A673 (cell line): Measurements from ENCODE around the gene CD248. TPM values are rescaled to one million over a fixed set of nuclear protein-coding genes. Genes with fewer than 3 reads are reported as not detected.

Source experiments
- BruUV-seq: library from RNA; stranded (reverse); fragments of 400-500 nt; replicated peaks from 2 replicates; lab custom pipeline; 2021; lab: Mats Ljungman, UMichigan
- CTCF ChIA-PET: fragments of 300-600 bp; sonication (Branson Sonifier 250); formaldehyde crosslinking; loops from one replicate; lab custom pipeline; 2022; ENCODE audit warnings: antibody characterized with exemption; lab: Charles Lee
- POLR2A ChIA-PET: fragments of 300-600 bp; sonication (Branson Sonifier 250); formaldehyde crosslinking; loops from one replicate; lab custom pipeline; 2022; ENCODE audit warnings: antibody characterized with exemption; ENCODE audit not compliant: low non-redundant PET; lab: Charles Lee
- DNase-seq: peaks from one replicate; pipeline ENCODE4 v3.0.0-alpha.2; 2015; ENCODE audit warnings: low spot score
- H3K27ac ChIP-seq: fragments of 200-600 bp; sonication (generic); 2 replicates; pipeline ENCODE4 v1.5.1; 2016; ENCODE audit warnings: mixed run types, low read depth, mild to moderate bottlenecking, mixed read lengths, antibody characterized with exemption, low read length; ENCODE audit not compliant: poor library complexity, severe bottlenecking
- H3K27me3 ChIP-seq: fragments of 200-600 bp; sonication (generic); replicated peaks from 2 replicates; pipeline ENCODE4 v1.6.1; 2017; ENCODE audit warnings: mixed run types, low read depth, mild to moderate bottlenecking, mixed read lengths, antibody characterized with exemption, low read length; ENCODE audit not compliant: insufficient read depth, poor library complexity
- H3K36me3 ChIP-seq: fragments of 200-600 bp; sonication (generic); 2 replicates; pipeline ENCODE4 v1.6.1; 2016; ENCODE audit warnings: mixed run types, mild to moderate bottlenecking, mixed read lengths, antibody characterized with exemption, low read length; ENCODE audit not compliant: insufficient read depth, poor library complexity, severe bottlenecking
- H3K4me1 ChIP-seq: fragments of 200-600 bp; sonication (generic); 2 replicates; pipeline ENCODE4 v1.6.1; 2017; ENCODE audit warnings: mixed run types, mild to moderate bottlenecking, mixed read lengths, antibody characterized with exemption, low read length; ENCODE audit not compliant: insufficient read depth, poor library complexity, severe bottlenecking
- H3K4me3 ChIP-seq: fragments of 200-600 bp; sonication (generic); 2 replicates; pipeline ENCODE4 v1.5.1; 2016; ENCODE audit warnings: low read depth, mixed run types, mild to moderate bottlenecking, mixed read lengths, low read length; ENCODE audit not compliant: poor library complexity, severe bottlenecking
- H3K9me3 ChIP-seq: fragments of 200-600 bp; sonication (generic); 2 replicates; pipeline ENCODE4 v1.6.1; 2016; ENCODE audit warnings: mixed run types, low read depth, mild to moderate bottlenecking, mixed read lengths, antibody characterized with exemption, low read length; ENCODE audit not compliant: poor library complexity, severe bottlenecking
- CTCF ChIP-seq: fragments of 300-800, 200-600 bp; sonication (generic); conservative IDR thresholded peaks from 2 replicates; pipeline ENCODE4 v1.5.1; 2017; ENCODE audit warnings: low read depth, mild to moderate bottlenecking, antibody characterized with exemption, low read length, moderate library complexity, mixed read lengths
- EZH2 ChIP-seq: fragments of 200-600 bp; sonication (generic); IDR thresholded peaks from 2 replicates; pipeline ENCODE4 v1.6.1; 2017; ENCODE audit warnings: borderline replicate concordance, low read depth, mild to moderate bottlenecking, mixed read lengths, antibody characterized with exemption, low read length; ENCODE audit not compliant: poor library complexity, severe bottlenecking
- intact Hi-C: fragments of 100-400 bp; cut with micrococcal nuclease; formaldehyde crosslinking; loops from one replicate; pipeline ENCODE4 v1.10.0; 2022; ENCODE audit not compliant: unreplicated experiment
- total RNA-seq: library from RNA; stranded (reverse); gene quantifications from 2 replicates; pipeline ENCODE4 v1.2.3, GENCODE V29; 2021

The CD248 gene
- total RNA-seq, 1 experiment from 2014 or later = 97.8 TPM

- peaks cover 24% of the 10 kb centered on the region for H3K4me1 ChIP-seq
- no peak overlapping the region for H3K27ac ChIP-seq
- DNase-seq = no peak
- H3K27me3 ChIP-seq = no peaks in the 10 kb centered on the region
- H3K36me3 ChIP-seq = no peaks in the 10 kb centered on the region
- POLR2A ChIA-PET = interaction anchor here (0.6 kb wide), 1 partner anchor 198 kb away, joined by 9 read pairs; no protein-coding TSS in a partner anchor
- H3K4me3 ChIP-seq = no peak overlapping the region
- no peaks in the 10 kb centered on the region for H3K9me3 ChIP-seq
- BruUV-seq = no TSS peak
- intact Hi-C loops = loop anchor here (5.0 kb wide), 1 partner anchor 107 kb away; no protein-coding TSS in a partner anchor
- CTCF ChIA-PET = interaction anchor here (0.6 to 1.1 kb wide), 2 partner anchors 13 to 17 kb away, joined by 7 to 17 read pairs; partner anchors contain the start of gene CD248
- TF ChIP-seq CTCF = no peak
- TF ChIP-seq EZH2 = no peak
These were observed 12.4 kb upstream of the CD248 start for GRCh38 chr11:66329165-66329673.

DNA sequence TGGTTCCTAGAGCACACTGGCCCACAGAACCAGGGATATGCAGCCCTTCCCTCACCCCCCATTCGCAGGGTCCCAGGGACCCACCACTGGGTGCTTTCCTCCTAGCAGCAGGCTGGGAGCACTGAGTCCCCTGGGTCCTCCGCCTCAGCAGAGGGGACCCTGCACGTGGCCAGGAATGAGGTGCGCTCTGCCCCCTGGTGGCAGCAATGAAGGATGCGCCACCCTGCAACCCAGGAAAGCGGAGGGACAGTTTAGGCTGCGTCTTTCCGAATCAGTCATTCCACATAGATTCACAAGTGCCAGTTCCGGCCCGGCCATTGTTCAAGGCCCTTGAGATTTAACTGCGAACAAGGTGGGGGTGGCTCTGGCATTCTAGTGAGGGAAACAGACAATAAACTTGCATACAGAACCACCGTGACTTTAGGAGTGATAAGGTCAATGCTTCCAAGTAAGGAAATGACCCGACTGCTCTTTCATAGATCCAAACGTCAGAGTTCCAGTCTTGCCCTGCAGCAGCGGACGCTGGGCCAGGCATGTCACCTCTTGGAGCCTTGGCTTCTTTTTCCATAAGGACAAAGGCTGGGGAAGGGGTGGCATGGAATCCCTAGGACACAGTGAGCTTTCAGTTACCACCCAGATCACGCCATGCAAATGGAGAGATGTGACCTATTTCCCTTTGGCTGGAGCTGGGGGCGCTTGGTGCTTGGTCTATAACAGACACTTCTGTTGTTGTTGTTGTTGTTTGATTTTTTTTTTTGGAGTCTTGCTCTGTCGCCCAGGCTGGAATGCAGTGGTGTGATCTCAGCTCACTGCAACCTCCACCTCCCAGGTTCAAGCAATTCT lies 11.7 kb upstream of the CD248 start:
- intact Hi-C loops = loop anchor here (1.0 to 5.0 kb wide), 2 partner anchors 16 to 106 kb away; no protein-coding TSS in a partner anchor
- TF ChIP-seq EZH2 = no peak
- TF ChIP-seq CTCF = peak; percentile 100
- no TSS peak for BruUV-seq
- H3K27me3 ChIP-seq = no peaks in the 10 kb centered on the region
- H3K9me3 ChIP-seq = no peaks in the 10 kb centered on the region
- no peak overlapping the region for H3K4me3 ChIP-seq
- ChIA-PET POLR2A (interaction anchor here (0.6 kb wide), 1 partner anchor 199 kb away, joined by 9 read pairs; no protein-coding TSS in a partner anchor), CTCF (interaction anchor here (0.5 to 1.1 kb wide), 5 partner anchors 12 to 57 kb away, joined by 3 to 17 read pairs (median 5); partner anchors contain the start of gene CD248)
- H3K27ac ChIP-seq = peak overlapping the region; percentile 59
- H3K36me3 ChIP-seq = no peaks in the 10 kb centered on the region
- peaks cover 24% of the 10 kb centered on the region for H3K4me1 ChIP-seq
- DNase-seq = peak; percentile 95

DNA sequence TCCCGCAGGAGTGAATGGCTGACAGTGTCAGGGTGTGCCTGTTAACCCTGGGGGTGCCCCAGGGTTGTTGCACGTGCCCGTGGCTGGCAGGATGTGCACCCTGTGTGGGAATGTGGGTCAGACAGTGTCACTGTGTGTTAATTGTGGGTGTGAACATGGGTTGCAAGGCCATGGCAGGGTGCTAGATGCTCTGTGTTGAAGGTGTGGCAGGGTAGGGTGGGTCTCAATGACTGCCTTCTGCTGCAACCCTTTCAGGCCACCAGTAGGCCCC lies 11.1 kb upstream of the CD248 start:
- peaks cover 24% of the 10 kb centered on the region for H3K4me1 ChIP-seq
- intact Hi-C loops = loop anchor here (1.0 to 5.0 kb wide), 2 partner anchors 16 to 106 kb away; no protein-coding TSS in a partner anchor
- H3K4me3 ChIP-seq = no peak overlapping the region
- H3K27ac ChIP-seq = peak overlapping the region; percentile 59
- BruUV-seq = no TSS peak
- no peak for DNase-seq
- TF ChIP-seq EZH2 (no peak), CTCF (no peak)
- no peaks in the 10 kb centered on the region for H3K36me3 ChIP-seq
- ChIA-PET POLR2A (no interaction called here), CTCF (no interaction called here)
- no peaks in the 10 kb centered on the region for H3K9me3 ChIP-seq
- no peaks in the 10 kb centered on the region for H3K27me3 ChIP-seq
